ENCODE data around the gene EIF4E3.

Gene EIF4E3

GRCh38 chr3:71710906-71711494, 14.2 kb downstream of the EIF4E3 start:
- peak; percentile 57 for DNase-seq (ENCODE audit: low read depth)
- H3K4me3 ChIP-seq (ENCODE audit: low read length): no peak overlapping the region

DNA sequence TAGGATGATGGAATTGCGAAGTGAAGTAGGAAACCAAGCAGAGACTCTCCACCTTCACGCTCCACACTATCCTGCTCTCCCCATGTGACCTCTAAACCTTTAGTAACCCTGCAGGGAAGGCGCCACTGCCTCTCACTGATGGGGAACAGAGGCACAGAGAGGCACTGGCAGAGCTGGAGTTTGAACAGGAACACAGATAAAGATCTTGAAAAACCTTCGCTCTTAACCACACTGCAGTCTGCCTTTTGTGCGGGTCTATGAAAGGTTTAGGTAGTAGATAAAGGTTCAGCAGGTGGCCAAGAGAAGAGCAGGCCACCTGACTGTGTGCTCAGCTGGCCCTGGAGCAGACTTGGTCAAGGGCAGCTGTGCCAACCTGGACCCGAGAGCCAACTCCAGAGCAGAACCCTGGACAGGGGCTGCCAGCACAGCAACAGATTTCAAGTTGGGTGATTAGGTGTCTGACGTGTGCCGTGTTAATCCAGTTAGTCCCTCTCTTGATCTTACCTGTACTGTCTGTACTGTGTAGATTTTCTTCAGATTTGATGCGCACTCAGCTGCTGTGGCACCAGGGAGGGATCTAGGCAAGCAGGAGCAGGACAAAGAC, 15.2 kb downstream of the EIF4E3 start:
- H3K4me3 ChIP-seq (ENCODE audit: low read length): no peak overlapping the region
- no peak for DNase-seq (ENCODE audit: low read depth)
- TF ChIP-seq, protein P1, sequence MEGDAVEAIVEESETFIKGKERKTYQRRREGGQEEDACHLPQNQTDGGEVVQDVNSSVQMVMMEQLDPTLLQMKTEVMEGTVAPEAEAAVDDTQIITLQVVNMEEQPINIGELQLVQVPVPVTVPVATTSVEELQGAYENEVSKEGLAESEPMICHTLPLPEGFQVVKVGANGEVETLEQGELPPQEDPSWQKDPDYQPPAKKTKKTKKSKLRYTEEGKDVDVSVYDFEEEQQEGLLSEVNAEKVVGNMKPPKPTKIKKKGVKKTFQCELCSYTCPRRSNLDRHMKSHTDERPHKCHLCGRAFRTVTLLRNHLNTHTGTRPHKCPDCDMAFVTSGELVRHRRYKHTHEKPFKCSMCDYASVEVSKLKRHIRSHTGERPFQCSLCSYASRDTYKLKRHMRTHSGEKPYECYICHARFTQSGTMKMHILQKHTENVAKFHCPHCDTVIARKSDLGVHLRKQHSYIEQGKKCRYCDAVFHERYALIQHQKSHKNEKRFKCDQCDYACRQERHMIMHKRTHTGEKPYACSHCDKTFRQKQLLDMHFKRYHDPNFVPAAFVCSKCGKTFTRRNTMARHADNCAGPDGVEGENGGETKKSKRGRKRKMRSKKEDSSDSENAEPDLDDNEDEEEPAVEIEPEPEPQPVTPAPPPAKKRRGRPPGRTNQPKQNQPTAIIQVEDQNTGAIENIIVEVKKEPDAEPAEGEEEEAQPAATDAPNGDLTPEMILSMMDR (IDR thresholded peaks at IDR 0.05; ENCODE audit: insufficient read depth, low read depth, low read length, missing control alignments): no peak

More at GRCh38 chr3:71710906-71711494, 14.2 kb downstream of the EIF4E3 start:
- TF ChIP-seq, protein P1 (IDR thresholded peaks at IDR 0.05; ENCODE audit: insufficient read depth, low read depth, low read length, missing control alignments): peak; percentile 60

- DNase-seq (ENCODE audit: low read depth): no peak
- TF ChIP-seq, protein P1 (IDR thresholded peaks at IDR 0.05; ENCODE audit: insufficient read depth, low read depth, low read length, missing control alignments): no peak
- no peak overlapping the region for H3K4me3 ChIP-seq (ENCODE audit: low read length)
Measured at GRCh38 chr3:71708476-71709105, 16.6 kb downstream of the EIF4E3 start.

DNA sequence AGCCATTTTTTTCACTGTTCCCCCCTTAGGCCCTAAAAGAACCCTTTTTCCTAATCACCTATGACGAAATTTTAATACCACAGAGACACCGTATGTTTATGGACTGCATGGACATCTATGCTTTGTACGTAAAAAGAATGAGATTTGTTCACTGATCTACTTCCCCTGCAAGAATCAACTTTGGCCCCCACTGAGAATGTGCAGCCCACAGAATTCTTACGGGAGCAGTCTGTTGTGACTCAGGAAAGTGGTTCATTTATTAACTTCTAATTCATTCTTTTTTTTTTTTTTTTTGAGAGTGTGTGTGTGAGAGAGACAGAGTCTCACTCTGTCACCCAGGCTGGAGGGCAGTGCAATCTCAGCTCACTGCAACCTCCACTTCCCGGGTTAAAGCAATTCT, 17.6 kb downstream of the EIF4E3 start:
- no peak for DNase-seq (ENCODE audit: low read depth)
- no peak overlapping the region for H3K4me3 ChIP-seq (ENCODE audit: low read length)
- TF ChIP-seq, protein P1 (IDR thresholded peaks at IDR 0.05; ENCODE audit: insufficient read depth, low read depth, low read length, missing control alignments): no peak

DNA sequence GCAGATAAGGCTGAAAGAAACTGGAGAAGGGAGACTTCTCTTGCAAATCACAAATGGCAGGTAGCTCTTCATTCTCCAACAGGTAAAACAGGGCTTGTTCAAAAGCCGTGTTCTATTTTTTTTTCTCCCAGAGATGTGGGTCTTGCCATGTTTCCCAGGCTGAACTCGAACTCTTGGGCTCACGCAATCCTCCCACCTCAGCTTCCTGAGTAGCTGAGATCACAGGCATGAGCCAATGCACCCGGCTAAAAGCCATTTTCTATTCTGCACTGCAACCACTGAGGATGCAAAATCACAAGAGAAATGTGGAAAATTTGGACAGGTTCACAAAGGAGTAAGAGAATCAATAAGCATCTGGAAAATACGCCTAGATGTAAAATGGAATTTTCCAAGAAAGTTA, 19.5 kb downstream of the EIF4E3 start:
- H3K4me3 ChIP-seq (ENCODE audit: low read length): no peak overlapping the region
- TF ChIP-seq, protein P1 (IDR thresholded peaks at IDR 0.05; ENCODE audit: insufficient read depth, low read depth, low read length, missing control alignments): no peak
- no peak for DNase-seq (ENCODE audit: low read depth)

DNA sequence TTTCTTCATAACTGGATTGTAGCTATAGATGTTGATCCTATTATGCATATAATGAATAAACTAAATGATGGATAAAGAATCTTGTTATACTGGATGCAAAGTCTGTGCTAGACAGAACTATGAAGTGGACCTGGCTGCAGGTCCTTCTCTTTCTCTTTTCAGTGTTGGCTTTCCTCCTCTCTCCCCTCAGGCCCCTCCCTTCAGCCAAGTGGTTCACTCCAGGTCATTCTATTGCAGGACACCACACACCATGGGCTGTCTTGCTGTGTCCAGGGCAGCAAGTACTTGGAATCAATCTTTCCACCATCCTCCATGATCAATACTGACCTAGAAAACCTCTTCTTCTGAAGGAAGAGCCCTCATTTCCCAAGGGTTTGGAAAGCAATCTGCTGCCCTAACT, 20.3 kb downstream of the EIF4E3 start:
- TF ChIP-seq, protein P1 (IDR thresholded peaks at IDR 0.05; ENCODE audit: insufficient read depth, low read depth, low read length, missing control alignments): no peak

More for the DNA sequence above, 20.3 kb downstream of the EIF4E3 start:
- H3K4me3 ChIP-seq (ENCODE audit: low read length): no peak overlapping the region
- DNase-seq (ENCODE audit: low read depth): no peak

All from epithelial cell of esophagus (primary cell).